Lung (tissue), 12 donors: ENCODE results near the gene MTG1. TPM values are rescaled to one million over a fixed set of nuclear protein-coding genes. Genes with fewer than 3 reads are reported as not detected.

Experiments
- ATAC-seq: fragments of 200-7000 bp; cut with Tn5 transposase; one replicate; pipeline ENCODE4 v1.9.1; 2020; ENCODE audit warnings: moderate number of reproducible peaks; ENCODE audit not compliant: insufficient read depth, low FRiP score
- DNase-seq, 3 donors: peaks; one replicate each; pipeline ENCODE4 v3.0.0-alpha.2; 2013 to 2017
- H3K27ac ChIP-seq, 2 donors: one replicate each; pipeline ENCODE4 v1.5.1; 2013; ENCODE audit warnings: mild to moderate bottlenecking in 2 of 2, moderate library complexity in 2 of 2, control low read depth in 1 of 2, inconsistent platforms in 1 of 2, low read depth in 1 of 2, low read length in 1 of 2
- H3K27me3 ChIP-seq, 3 donors: one replicate each; pipeline ENCODE4 v1.5.1; 2013; ENCODE audit warnings: low read length in 2 of 3; ENCODE audit not compliant: control insufficient read depth in 3 of 3, insufficient read depth in 3 of 3
- H3K36me3 ChIP-seq, 4 donors: one replicate each; pipeline ENCODE4 v1.5.1; 2013; ENCODE audit warnings: low read length in 4 of 4, mild to moderate bottlenecking in 1 of 4, moderate library complexity in 1 of 4; ENCODE audit not compliant: control insufficient read depth in 4 of 4, insufficient read depth in 4 of 4
- H3K4me1 ChIP-seq, 5 donors: one replicate each; pipeline ENCODE4 v1.5.1; 2013; ENCODE audit warnings: low read length in 5 of 5, mild to moderate bottlenecking in 2 of 5, moderate library complexity in 1 of 5; ENCODE audit not compliant: control insufficient read depth in 5 of 5, insufficient read depth in 5 of 5
- H3K4me3 ChIP-seq: one replicate; pipeline ENCODE4 v1.5.1; 2013; ENCODE audit warnings: mild to moderate bottlenecking, control low read depth, moderate library complexity
- H3K9ac ChIP-seq, 2 donors: one replicate each; pipeline ENCODE4 v1.5.1; 2013; ENCODE audit warnings: low read length in 2 of 2, control low read depth in 1 of 2; ENCODE audit not compliant: insufficient read depth in 1 of 2
- H3K9me3 ChIP-seq, 4 donors: one replicate each; pipeline ENCODE4 v1.5.1; 2013; ENCODE audit warnings: low read length in 3 of 4, mild to moderate bottlenecking in 1 of 4, moderate library complexity in 1 of 4; ENCODE audit not compliant: control insufficient read depth in 4 of 4, insufficient read depth in 3 of 4
- WGBS, 2 donors: extraction: QIAGEN DNeasy Blood & Tissue Kit; methylation state at CpG; one replicate each; pipeline ENCODE4 v1.1.7; 2013; 5-methylcytosine and 5-hydroxymethylcytosine counted together
- polyA plus RNA-seq, 2 donors: library from polyadenylated mRNA; stranded (reverse); fragments of 200-250 nt; gene quantifications; one replicate each; pipeline ENCODE4 v1.2.1, GENCODE V29; 2013
- total RNA-seq, 2 donors: library from RNA; depleted of rRNA in 1 of 2; stranded (reverse); fragments of >200 nt in 1 of 2; gene quantifications; one replicate each; pipeline ENCODE4 v1.2.1, GENCODE V29; 2014 to 2021
- TF ChIP-seq, protein P1 (sequence below): IDR thresholded peaks from 2 replicates; pipeline ENCODE4 v1.5.1; 2012; ENCODE audit warnings: mild to moderate bottlenecking; ENCODE audit errors: control extremely low read depth, extremely low read depth
- donor health status: control.
- donor health status: control.
- donor health status: Bipolar disorder and iron deficiency.
- donor health status: healthy.
- donor health status: DM: yes; HTN: yes; CAD: no.

MTG1 gene
- total and polyA plus RNA-seq, 4 donors: 36.4 to 51.8 (median 44.5) TPM

DNA sequence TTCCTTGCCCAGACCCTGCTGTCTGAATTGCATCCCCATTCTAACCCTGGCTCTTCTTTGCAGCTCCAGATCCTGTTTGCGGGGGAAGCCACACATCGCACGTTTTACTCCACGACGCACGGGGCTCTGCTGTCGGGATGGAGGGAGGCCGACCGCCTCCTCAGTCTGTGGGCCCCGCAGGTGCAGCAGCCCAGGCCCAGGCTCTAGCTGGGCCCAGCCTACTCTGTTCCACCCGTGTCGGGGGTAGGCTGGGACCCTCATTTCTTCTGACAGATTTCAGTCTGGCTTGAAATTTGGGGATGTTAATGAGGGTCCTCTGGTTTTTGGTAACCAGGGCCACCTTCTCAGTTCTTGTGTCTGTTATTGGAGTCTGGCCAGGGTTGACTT is 2.7 kb upstream of the MTG1 start:
- no peak overlapping the region for H3K27ac ChIP-seq
- H3K36me3 ChIP-seq: peaks cover 0 to 10% (median 4%) of the 10 kb centered on the region in 4 donors
- WGBS, 2 donors: 96 to 97% methylated on average over 12 of the region's 12 CpGs
- H3K4me3 ChIP-seq: no peak overlapping the region
- DNase-seq (no peak), ATAC-seq (no peak)
- H3K4me1 ChIP-seq: peaks cover 0 to 9% (median 0%) of the 10 kb centered on the region in 5 donors
- H3K9me3 ChIP-seq: no peaks in the 10 kb centered on the region
- TF ChIP-seq, protein P1, sequence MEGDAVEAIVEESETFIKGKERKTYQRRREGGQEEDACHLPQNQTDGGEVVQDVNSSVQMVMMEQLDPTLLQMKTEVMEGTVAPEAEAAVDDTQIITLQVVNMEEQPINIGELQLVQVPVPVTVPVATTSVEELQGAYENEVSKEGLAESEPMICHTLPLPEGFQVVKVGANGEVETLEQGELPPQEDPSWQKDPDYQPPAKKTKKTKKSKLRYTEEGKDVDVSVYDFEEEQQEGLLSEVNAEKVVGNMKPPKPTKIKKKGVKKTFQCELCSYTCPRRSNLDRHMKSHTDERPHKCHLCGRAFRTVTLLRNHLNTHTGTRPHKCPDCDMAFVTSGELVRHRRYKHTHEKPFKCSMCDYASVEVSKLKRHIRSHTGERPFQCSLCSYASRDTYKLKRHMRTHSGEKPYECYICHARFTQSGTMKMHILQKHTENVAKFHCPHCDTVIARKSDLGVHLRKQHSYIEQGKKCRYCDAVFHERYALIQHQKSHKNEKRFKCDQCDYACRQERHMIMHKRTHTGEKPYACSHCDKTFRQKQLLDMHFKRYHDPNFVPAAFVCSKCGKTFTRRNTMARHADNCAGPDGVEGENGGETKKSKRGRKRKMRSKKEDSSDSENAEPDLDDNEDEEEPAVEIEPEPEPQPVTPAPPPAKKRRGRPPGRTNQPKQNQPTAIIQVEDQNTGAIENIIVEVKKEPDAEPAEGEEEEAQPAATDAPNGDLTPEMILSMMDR: no peak
- no peak overlapping the region for H3K9ac ChIP-seq
- no peaks in the 10 kb centered on the region for H3K27me3 ChIP-seq

DNA sequence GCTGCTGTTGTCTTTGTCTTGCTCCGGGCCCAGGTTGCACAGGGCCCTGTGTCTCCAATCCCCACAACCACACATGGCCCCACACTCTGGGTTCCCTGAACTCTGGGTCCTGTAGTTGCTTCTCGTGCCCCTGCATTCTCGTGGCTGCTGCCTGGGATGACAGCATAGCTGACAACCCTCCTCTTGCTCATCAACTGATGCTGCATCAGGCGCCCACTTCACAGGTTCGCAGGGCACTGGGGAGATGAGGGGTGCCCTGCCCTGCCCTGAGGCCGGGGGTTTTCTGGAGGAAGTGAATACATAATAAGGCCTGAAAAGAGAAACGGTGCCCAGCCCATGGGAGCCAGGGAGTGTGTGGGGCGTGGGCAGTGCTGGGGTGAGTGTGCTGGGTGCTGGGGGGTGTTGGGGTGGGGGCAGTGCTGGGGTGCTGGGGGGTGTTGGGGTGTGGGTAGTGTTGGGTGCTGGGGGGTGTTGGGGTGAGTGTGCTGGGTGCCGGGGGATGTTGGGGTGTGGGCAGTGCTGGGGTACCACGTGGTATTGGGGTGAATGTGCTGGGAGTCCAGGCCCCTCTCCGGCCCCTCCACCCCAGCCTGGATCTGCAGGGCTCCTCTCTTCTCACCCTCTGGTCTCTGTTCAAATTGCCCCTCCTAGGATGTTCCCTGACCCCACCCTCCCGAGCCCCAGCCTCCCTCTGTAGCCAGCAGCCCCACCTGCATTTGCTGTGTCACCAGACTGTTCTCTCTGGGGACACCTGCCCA is 2.0 kb upstream of the MTG1 start:
- H3K9me3 ChIP-seq: no peaks in the 10 kb centered on the region
- peaks cover 0 to 9% (median 0%) of the 10 kb centered on the region in 5 donors for H3K4me1 ChIP-seq
- H3K4me3 ChIP-seq: no peak overlapping the region
- DNase-seq: no peak
- no peak overlapping the region for H3K27ac ChIP-seq
- WGBS, 2 donors: 80 to 83% methylated on average over 11 to 12 of the region's 12 CpGs
- H3K36me3 ChIP-seq: peaks cover 0 to 13% (median 4%) of the 10 kb centered on the region in 4 donors
- no peaks in the 10 kb centered on the region for H3K27me3 ChIP-seq
- no peak for ATAC-seq
- TF ChIP-seq, protein P1: no peak
- no peak overlapping the region for H3K9ac ChIP-seq

DNA sequence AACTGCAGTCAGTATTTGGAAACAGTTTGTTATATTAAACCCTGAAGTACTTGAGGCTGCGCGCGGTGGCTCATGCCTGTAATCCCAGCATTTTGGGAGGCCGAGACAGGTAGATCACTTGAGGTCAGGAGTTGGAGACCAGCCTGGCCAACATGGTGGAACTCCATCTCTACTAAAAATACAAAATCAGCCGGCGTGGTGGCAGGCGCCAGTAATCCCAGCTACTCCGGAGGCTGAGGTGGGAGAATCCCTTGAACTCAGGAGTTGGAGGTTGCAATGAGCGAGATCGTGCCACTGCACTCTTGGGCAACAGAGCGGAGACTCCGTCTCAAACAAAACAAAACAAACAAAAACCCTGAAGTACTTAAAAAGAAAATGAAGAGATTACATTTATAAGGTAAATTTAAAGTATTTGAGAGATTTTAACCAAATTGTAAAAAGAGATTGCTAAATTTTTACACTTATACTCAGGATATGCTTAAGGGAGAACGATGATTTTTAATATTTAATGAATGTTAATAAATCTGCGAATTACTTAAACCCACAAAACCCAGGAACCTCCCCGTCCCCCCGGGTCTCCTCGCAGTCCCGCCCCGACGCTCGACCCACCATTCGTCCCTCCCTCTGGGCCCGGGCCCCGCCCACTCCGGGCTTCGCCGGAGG is 425 bp upstream of the MTG1 start:
- no peak overlapping the region for H3K4me3 ChIP-seq
- no peak for DNase-seq
- H3K36me3 ChIP-seq: peaks cover 2 to 18% (median 10%) of the 10 kb centered on the region in 4 donors
- H3K27ac ChIP-seq: no peak overlapping the region
- H3K4me1 ChIP-seq: peaks cover 0 to 9% (median 0%) of the 10 kb centered on the region in 5 donors
- WGBS, 2 donors: 34 to 38% methylated on average over 27 of the region's 27 CpGs
- no peaks in the 10 kb centered on the region for H3K27me3 ChIP-seq
- no peaks in the 10 kb centered on the region for H3K9me3 ChIP-seq
- peak overlapping the region in 1 of 2 donors; percentile 19 for H3K9ac ChIP-seq
- ATAC-seq: no peak
- TF ChIP-seq, protein P1: no peak
